ENCODE data around the gene EZR.

Gene EZR

GRCh38 chr6:158761746-158762145 lies 57.4 kb downstream of the EZR start:
- no peak overlapping the region for H3K27ac ChIP-seq
- TF ChIP-seq CTCF (IDR thresholded peaks at IDR 0.05) (no peak), ZFX (IDR thresholded peaks at IDR 0.05; ENCODE audit: borderline replicate concordance) (no peak)

DNA sequence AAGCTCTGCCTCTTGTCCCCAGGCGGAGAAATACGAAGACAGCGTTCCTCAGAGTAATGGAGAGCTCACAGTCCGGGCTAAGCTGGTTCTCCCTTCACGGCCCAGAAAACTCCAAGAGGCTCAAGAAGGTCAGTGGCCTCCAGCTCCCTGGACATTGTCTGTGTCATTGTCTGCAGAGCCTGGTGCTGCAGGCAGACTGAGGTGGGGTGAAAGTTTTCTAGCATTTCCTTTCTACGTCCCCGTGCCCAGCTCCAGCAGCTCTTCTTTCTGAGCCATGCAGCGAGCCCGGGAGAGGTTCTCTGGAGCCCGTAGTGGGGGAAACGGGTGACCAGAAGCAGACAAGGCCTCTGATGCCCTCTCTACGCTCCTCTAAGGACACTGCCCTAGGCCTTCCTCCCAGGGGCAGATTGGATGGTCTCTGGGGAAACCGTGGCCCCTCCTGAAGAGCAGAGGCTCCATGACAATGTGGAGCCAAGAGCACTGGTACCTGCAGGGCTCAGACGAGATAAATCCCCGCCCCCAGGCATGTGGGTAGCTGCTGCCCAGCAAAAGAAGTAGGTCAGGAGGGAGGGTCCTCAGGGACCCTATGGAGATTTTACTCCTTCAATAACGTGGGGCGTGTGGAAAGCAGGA lies 58.4 kb downstream of the EZR start:
- TF ChIP-seq ZFX (IDR thresholded peaks at IDR 0.05; ENCODE audit: borderline replicate concordance) (no peak), CTCF (IDR thresholded peaks at IDR 0.05) (no peak)
- no peak overlapping the region for H3K27ac ChIP-seq

- TF ChIP-seq CTCF (IDR thresholded peaks at IDR 0.05) (no peak), ZFX (IDR thresholded peaks at IDR 0.05; ENCODE audit: borderline replicate concordance) (no peak)
- no peak overlapping the region for H3K27ac ChIP-seq
Measured at GRCh38 chr6:158759966-158760617, 59.1 kb downstream of the EZR start.

GRCh38 chr6:158758941-158759479 lies 60.2 kb downstream of the EZR start:
- no peak for TF ChIP-seq CTCF (IDR thresholded peaks at IDR 0.05)
- no peak for TF ChIP-seq ZFX (IDR thresholded peaks at IDR 0.05; ENCODE audit: borderline replicate concordance)
- no peak overlapping the region for H3K27ac ChIP-seq

GRCh38 chr6:158758451-158758860 lies 60.7 kb downstream of the EZR start:
- no peak overlapping the region for H3K27ac ChIP-seq

GRCh38 chr6:158757753-158758090 lies 61.4 kb downstream of the EZR start:
- TF ChIP-seq ZFX (IDR thresholded peaks at IDR 0.05; ENCODE audit: borderline replicate concordance) = no peak
- TF ChIP-seq CTCF (IDR thresholded peaks at IDR 0.05) = no peak
- H3K27ac ChIP-seq = no peak overlapping the region

More at GRCh38 chr6:158758451-158758860, 60.7 kb downstream of the EZR start:
- TF ChIP-seq ZFX (IDR thresholded peaks at IDR 0.05; ENCODE audit: borderline replicate concordance) (no peak), CTCF (IDR thresholded peaks at IDR 0.05) (no peak)

All from 22Rv1 (cell line).